Skeletal muscle tissue (tissue), 4 donors: Measurements from ENCODE around the gene ZNF609. TPM values are rescaled to one million over a fixed set of nuclear protein-coding genes. Genes with fewer than 3 reads are reported as not detected.
"Not testable (repeated sequence)": the region's sequence is repeated elsewhere in the genome, so short reads cannot be mapped to it uniquely, and the experiment has no call there.

Experiments
- H3K27ac ChIP-seq: one replicate; pipeline ENCODE4 v1.7.0; 2013; ENCODE audit warnings: mild to moderate bottlenecking, low read depth, low read length, inconsistent platforms
- H3K27me3 ChIP-seq, 3 donors: one replicate each; pipeline ENCODE4 v1.7.0; 2013; ENCODE audit warnings: low read length in 3 of 3; ENCODE audit not compliant: control insufficient read depth in 3 of 3, insufficient read depth in 3 of 3
- H3K36me3 ChIP-seq, 3 donors: one replicate each; pipeline ENCODE4 v1.7.0; 2013; ENCODE audit warnings: low read length in 3 of 3; ENCODE audit not compliant: control insufficient read depth in 3 of 3, insufficient read depth in 3 of 3
- H3K4me1 ChIP-seq, 3 donors: one replicate each; pipeline ENCODE4 v1.7.0; 2013; ENCODE audit warnings: low read length in 3 of 3, mild to moderate bottlenecking in 3 of 3; ENCODE audit not compliant: control insufficient read depth in 3 of 3, insufficient read depth in 3 of 3
- H3K4me3 ChIP-seq, 3 donors: one replicate each; pipeline ENCODE4 v1.7.0; 2013; ENCODE audit warnings: low read length in 3 of 3
- H3K9ac ChIP-seq, 3 donors: one replicate each; pipeline ENCODE4 v1.7.0; 2013; ENCODE audit warnings: low read length in 3 of 3, mild to moderate bottlenecking in 3 of 3, moderate library complexity in 2 of 3, low read depth in 1 of 3
- H3K9me3 ChIP-seq, 3 donors: one replicate each; pipeline ENCODE4 v1.7.0; 2013; ENCODE audit warnings: low read length in 3 of 3; ENCODE audit not compliant: control insufficient read depth in 3 of 3
- total RNA-seq: library from RNA; depleted of rRNA; stranded (reverse); fragments of >200 nt; gene quantifications from one replicate; pipeline ENCODE4 v1.2.3, GENCODE V29; 2014
- donor health status: Osteomylitis.

The ZNF609 gene
- total RNA-seq, 1 donor from 2014 or later = 13.6 TPM

DNA sequence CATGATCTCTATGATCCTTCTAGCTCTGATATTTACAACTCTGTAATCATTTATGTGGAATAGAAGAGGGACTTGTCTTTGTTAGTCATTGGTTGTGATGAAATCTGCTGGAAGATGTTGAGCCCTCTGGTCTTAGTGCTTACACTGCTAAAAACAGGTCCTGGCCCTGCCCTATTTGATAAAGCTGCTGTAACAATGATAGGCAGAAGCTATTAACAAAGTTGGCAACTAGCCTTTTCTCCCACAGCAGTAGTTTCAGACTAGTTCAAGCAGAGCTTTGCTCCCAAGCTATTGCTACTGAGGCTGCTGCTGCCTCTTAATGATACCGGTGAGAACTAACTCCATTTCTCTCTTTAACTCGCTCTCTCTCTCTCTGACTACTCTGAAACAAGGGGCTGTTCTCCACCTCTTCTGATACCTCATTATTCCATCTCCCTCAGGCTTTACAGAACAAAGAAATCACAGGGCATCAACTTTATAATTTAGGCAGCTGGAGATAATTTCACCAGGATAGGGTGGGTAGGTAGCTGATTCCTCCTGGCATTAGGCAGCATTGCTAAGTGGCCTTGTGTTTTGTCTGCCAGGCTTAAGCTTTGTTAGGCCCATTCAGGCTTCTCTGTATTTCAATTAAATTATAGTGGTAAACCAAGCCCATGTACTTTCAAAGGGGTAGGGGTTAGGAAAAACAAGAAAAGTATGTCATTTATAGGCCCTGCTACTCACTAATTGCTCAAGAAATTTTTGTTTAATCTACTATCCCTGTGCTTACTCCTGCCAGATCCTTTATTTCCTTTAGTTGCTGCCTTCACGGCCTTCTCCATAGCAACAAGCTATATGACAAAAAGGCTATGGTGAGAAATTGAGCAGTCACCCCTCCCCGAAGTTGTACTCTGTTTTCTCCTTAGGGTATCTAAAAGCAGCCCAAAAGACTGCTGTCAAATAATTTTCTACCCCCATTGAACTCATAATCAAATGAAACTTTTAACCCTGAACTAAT, 175.4 kb downstream of the ZNF609 start:
- Histone ChIP-seq H3K4me3 (no peak overlapping the region), H3K9ac (no peak overlapping the region), H3K27me3 (no peaks in the 10 kb centered on the region), H3K27ac (no peak overlapping the region), H3K4me1 (peaks cover 16 to 26% (median 22%) of the 10 kb centered on the region in 3 donors), H3K9me3 (no peaks in the 10 kb centered on the region), H3K36me3 (peaks cover 0 to 3% (median 0%) of the 10 kb centered on the region in 3 donors)

DNA sequence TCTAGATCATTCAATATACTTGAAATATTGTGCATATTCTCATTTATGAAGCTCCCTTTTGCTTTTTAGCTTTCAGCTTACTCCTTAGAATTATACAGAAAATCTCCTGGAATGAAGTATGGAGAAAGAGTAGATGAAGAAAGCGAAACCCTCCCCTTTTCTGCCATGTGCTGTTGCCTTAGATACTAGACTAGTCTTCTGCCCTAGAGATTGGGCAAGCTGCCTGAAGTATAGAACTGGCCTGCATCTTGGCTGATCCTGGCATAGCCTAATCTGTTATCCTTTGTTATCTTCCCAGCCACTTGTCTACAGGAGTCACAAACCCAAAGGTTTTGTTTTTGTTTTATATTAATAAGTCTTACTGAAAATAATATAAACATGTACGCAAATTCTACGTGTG, 176.2 kb downstream of the ZNF609 start:
- Histone ChIP-seq H3K9me3 (no peaks in the 10 kb centered on the region), H3K9ac (no peak overlapping the region), H3K27me3 (no peaks in the 10 kb centered on the region), H3K36me3 (peaks cover 0 to 3% (median 0%) of the 10 kb centered on the region in 3 donors), H3K27ac (no peak overlapping the region), H3K4me3 (no peak overlapping the region), H3K4me1 (peaks cover 17 to 26% (median 23%) of the 10 kb centered on the region in 3 donors)

DNA sequence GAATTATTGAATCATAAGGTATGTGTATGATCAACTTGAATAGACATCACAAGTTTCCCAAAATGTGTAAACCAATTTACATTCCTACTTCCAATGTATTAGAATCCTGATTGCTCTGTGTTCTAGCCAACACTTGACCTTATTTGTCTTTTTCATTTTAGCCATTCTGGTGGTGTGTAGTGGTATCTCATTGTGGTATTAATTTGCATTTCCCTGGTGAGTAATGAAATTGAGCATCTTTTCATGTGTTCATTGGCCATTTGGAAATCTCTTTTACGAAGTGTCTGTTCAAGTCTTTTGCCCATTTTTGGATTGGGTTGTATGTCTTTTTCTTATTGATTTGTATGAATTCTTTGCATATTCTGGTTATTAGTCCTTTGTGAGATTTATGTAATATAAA, 177.0 kb downstream of the ZNF609 start:
- no peaks in the 10 kb centered on the region for H3K27me3 ChIP-seq
- peaks cover 17 to 26% (median 23%) of the 10 kb centered on the region in 3 donors for H3K4me1 ChIP-seq
- no peak overlapping the region for H3K27ac ChIP-seq
- H3K9me3 ChIP-seq = no peaks in the 10 kb centered on the region
- no peak overlapping the region for H3K9ac ChIP-seq
- peaks cover 0 to 3% (median 0%) of the 10 kb centered on the region in 3 donors for H3K36me3 ChIP-seq
- no peak overlapping the region for H3K4me3 ChIP-seq

DNA sequence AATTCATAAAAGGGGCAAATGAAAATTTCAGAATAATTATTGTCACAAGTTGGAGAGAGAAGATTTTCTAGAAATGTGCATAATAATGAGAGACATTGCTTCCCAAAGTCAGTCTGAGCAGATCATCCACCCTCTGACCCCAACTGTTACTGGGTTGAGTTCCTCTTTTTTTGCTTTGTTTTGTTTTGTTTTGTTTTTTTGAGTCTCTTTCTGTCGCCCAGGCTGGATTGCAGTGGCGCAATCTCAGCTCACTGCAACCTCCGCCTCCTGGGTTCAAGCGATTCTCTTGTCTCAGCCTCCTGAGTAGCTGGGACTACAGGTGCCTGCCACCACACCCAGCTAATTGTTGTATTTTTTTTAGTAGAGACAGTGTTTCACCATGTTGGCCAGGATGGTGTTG, 179.4 kb downstream of the ZNF609 start:
- not testable (repeated sequence) for H3K9me3 ChIP-seq, H3K9ac ChIP-seq, H3K4me3 ChIP-seq, H3K27me3 ChIP-seq, H3K36me3 ChIP-seq, H3K27ac ChIP-seq
- H3K4me1 ChIP-seq = peaks cover 13 to 22% (median 16%) of the 10 kb centered on the region in 3 donors

DNA sequence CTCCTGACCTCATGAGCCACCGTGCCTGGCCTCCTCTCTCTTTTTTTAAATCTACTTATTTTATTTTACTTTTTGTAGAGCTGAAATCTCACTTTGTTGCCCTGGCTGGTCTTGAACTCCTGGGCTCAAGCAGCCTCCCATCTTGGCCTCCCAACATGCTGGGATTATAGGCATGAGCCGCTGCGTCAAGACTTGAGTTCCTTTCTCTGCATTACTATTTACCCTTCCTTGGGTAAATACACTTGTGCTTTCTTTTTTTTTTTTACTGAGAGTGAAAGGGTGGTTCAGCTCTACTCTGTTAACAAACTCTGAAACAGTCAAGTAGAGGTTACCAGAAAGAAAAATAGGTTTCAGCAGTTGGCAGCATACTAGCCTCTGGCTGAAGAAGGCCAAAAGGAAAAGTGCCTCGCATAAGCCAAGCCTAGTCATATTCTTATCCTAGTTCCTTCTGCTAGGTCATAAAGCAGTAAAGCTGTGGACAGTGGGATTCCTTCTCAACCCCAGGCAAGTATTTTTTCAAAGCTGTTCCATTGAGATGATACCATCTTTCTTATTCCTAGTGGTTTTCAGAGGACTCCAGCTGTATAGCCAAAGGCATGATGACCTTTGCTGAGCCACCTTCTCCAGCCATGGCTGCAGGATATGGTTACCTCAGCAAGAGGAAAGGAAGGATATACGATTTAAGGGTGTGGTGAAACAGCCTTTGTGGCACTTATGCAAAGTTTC, 179.9 kb downstream of the ZNF609 start:
- Histone ChIP-seq H3K36me3 (peaks cover 0 to 3% (median 0%) of the 10 kb centered on the region in 3 donors), H3K9me3 (no peaks in the 10 kb centered on the region), H3K9ac (no peak overlapping the region), H3K27me3 (no peaks in the 10 kb centered on the region), H3K27ac (no peak overlapping the region), H3K4me3 (no peak overlapping the region), H3K4me1 (peaks cover 8 to 17% (median 11%) of the 10 kb centered on the region in 3 donors)

DNA sequence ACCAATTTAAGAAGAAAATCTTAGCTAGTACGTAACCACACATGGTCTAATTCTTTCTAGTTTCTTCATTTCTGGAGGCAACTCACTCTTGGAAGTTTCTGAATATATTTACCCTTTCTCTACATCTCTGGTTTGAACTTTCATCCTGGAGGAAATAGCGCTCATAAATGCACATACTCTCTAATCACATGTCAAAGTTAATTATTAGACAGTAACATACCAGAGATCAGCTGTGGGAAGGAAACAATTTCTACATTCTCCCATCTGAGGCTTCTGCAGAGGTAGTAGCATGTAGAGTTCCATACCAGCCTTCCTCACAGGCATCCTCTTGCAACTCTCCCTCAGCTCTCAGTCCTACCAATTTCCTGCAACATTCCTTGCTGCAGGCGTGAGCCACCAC, 182.5 kb downstream of the ZNF609 start:
- H3K4me3 ChIP-seq = no peak overlapping the region
- H3K27me3 ChIP-seq = no peaks in the 10 kb centered on the region

DNA sequence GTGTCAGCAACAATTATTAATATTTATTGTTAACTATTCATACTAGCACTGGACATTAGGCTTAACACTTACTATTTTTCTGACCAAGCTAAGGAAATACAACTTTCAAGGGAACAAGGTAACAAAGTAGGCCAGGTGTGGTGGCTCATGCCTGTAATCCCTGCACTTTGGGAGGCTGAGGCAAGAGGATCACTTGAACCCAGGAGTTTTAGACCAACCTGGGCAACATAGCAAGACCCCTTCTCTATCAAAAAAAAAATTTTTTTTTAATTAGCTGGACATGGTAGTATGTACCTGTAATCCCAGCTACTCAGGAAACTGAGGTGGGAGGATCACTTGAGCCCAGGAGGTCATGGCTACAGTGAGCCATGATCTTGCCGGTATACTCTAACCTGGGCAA, 183.3 kb downstream of the ZNF609 start:
- Histone ChIP-seq H3K36me3 (no peaks in the 10 kb centered on the region), H3K4me3 (no peak overlapping the region), H3K9me3 (no peaks in the 10 kb centered on the region), H3K9ac (no peak overlapping the region), H3K27ac (no peak overlapping the region), H3K27me3 (no peaks in the 10 kb centered on the region), H3K4me1 (peaks cover 5 to 10% (median 5%) of the 10 kb centered on the region in 3 donors)

More for the DNA sequence above, 182.5 kb downstream of the ZNF609 start:
- no peaks in the 10 kb centered on the region for H3K9me3 ChIP-seq
- peaks cover 5 to 10% (median 5%) of the 10 kb centered on the region in 3 donors for H3K4me1 ChIP-seq
- H3K36me3 ChIP-seq = no peaks in the 10 kb centered on the region
- H3K9ac ChIP-seq = no peak overlapping the region
- H3K27ac ChIP-seq = no peak overlapping the region

DNA sequence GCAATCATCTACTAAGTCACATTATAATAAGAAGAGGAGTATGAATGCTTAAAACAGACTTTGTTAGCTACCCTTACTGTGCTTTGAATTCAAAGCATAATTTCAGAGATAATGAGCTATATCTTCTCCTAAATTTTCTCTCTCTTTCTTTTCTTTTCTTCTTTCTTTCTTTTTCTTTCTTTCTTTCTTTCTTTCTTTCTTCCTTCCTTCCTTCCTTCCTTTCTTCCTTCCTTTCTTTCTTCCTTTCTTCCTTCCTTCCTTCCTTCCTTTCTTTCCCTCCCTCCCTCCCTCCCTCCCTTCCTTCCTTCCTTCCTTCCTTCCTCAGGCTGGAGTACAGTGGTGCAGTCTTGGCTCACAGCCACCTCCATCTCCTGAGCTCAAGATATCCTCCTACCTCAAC, 184.4 kb downstream of the ZNF609 start:
- H3K4me3 ChIP-seq, H3K9ac ChIP-seq: not testable (repeated sequence)

DNA sequence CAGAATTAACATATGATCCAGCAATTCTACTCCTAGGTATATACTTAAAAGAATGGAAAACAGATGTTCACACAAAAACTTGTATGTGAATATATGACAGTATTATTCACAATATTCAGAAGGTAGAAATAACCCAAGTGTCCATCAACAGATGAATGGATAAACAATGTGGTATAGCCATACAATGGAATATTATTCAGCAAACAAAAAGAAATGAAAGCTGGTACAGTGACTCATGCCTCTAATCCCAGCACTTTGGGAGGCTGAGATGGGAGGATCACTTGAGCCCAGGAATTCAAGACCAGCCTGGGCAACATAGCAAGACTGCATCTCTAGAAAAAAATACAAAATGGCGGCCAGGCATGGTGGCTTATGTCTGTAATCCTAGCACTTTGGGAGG, 185.6 kb downstream of the ZNF609 start:
- H3K4me1 ChIP-seq = no peaks in the 10 kb centered on the region
- no peak overlapping the region for H3K9ac ChIP-seq
- H3K36me3 ChIP-seq = no peaks in the 10 kb centered on the region
- no peak overlapping the region for H3K27ac ChIP-seq
- no peak overlapping the region for H3K4me3 ChIP-seq
- H3K9me3 ChIP-seq = no peaks in the 10 kb centered on the region
- no peaks in the 10 kb centered on the region for H3K27me3 ChIP-seq

More for the DNA sequence above, 184.4 kb downstream of the ZNF609 start:
- not testable (repeated sequence) for H3K36me3 ChIP-seq, H3K27ac ChIP-seq, H3K9me3 ChIP-seq, H3K4me1 ChIP-seq, H3K27me3 ChIP-seq

DNA sequence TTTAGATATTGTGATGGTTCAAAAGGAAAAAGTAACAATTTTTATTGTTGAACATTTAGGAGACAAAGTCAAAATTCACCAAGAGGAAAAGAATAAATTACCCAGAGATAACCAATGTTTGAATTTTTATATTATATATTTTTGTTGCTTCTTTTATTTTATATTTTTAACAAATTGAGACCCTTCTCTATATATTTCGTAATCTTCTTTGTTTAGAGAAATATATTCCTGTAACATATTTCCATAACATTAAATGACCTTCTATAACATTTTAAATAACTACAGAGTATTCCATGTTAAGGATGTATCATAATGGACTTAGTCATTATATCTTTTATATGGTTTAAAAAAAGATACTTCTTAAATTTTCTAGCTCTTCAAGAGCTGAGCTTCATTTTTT, 187.0 kb downstream of the ZNF609 start:
- peaks cover 0 to 5% (median 3%) of the 10 kb centered on the region in 3 donors for H3K4me1 ChIP-seq
- H3K27ac ChIP-seq = no peak overlapping the region
- H3K9ac ChIP-seq = no peak overlapping the region
- H3K4me3 ChIP-seq = no peak overlapping the region
- H3K27me3 ChIP-seq = no peaks in the 10 kb centered on the region
- H3K9me3 ChIP-seq = no peaks in the 10 kb centered on the region
- H3K36me3 ChIP-seq = no peaks in the 10 kb centered on the region
